ENCODE results near the gene TM4SF4. TPM values are rescaled to one million over a fixed set of nuclear protein-coding genes. Genes with fewer than 3 reads are reported as not detected.

TM4SF4 gene
- polyA plus RNA-seq, 1 donor from 2014 or later, result not detected

- no peak overlapping the region for H3K4me2 ChIP-seq (ENCODE audit: low read length)
These were observed 22.4 kb downstream of the TM4SF4 start for GRCh38 chr3:149496891-149497290.

GRCh38 chr3:149497966-149498670, 23.6 kb downstream of the TM4SF4 start:
- Histone ChIP-seq H3K27me3 (ENCODE audit: insufficient read depth, low read depth, low read length) (no peaks in the 10 kb centered on the region), H3F3A (ENCODE audit: insufficient read depth, low read length, poor library complexity, severe bottlenecking) (no peaks in the 10 kb centered on the region), H3K9me3 (ENCODE audit: low read length) (no peaks in the 10 kb centered on the region), H3K4me2 (ENCODE audit: low read length) (no peak overlapping the region), H3K9ac (ENCODE audit: low read length) (no peak overlapping the region), H3K4me3 (ENCODE audit: low read length) (no peak overlapping the region), H3K9me2 (ENCODE audit: insufficient read depth, low read length) (no peaks in the 10 kb centered on the region), H2AFZ (ENCODE audit: low read depth, low read length) (no peak overlapping the region), H3K79me2 (replicated peaks; ENCODE audit: insufficient read depth, low read length) (no peaks in the 10 kb centered on the region), H3K27ac (ENCODE audit: low read length) (no peak overlapping the region), H3K36me3 (ENCODE audit: insufficient read depth, low read length) (no peaks in the 10 kb centered on the region), H4K20me1 (ENCODE audit: insufficient read depth) (no peaks in the 10 kb centered on the region)
- no peak for TF ChIP-seq EZH2 (IDR thresholded peaks at IDR 0.05; ENCODE audit: borderline replicate concordance, insufficient read depth, low read length, poor library complexity, severe bottlenecking)
- no peak for TF ChIP-seq POLR2AphosphoS5 (IDR thresholded peaks at IDR 0.05)
- no peak for TF ChIP-seq CTCF (IDR thresholded peaks at IDR 0.05; ENCODE audit: poor library complexity, severe bottlenecking)
- TF ChIP-seq MXI1 (conservative IDR thresholded peaks at IDR 0.05; ENCODE audit: poor library complexity, severe bottlenecking), result no peak
- no peak for TF ChIP-seq SMC3 (conservative IDR thresholded peaks at IDR 0.05; ENCODE audit: poor library complexity)
- no peak for TF ChIP-seq TAF1 (IDR thresholded peaks at IDR 0.05; ENCODE audit: low read depth)
- TF ChIP-seq RAD21 (conservative IDR thresholded peaks at IDR 0.05), result no peak
- no peak for TF ChIP-seq EP300 (conservative IDR thresholded peaks at IDR 0.05; ENCODE audit: poor library complexity, severe bottlenecking)

More at GRCh38 chr3:149496891-149497290, 22.4 kb downstream of the TM4SF4 start:
- Histone ChIP-seq H4K20me1 (ENCODE audit: insufficient read depth) (no peaks in the 10 kb centered on the region), H3K9me2 (ENCODE audit: insufficient read depth, low read length) (no peaks in the 10 kb centered on the region), H3K36me3 (ENCODE audit: insufficient read depth, low read length) (no peaks in the 10 kb centered on the region), H3K27ac (ENCODE audit: low read length) (no peak overlapping the region), H3K4me3 (ENCODE audit: low read length) (no peak overlapping the region), H3K9me3 (ENCODE audit: low read length) (no peaks in the 10 kb centered on the region), H2AFZ (ENCODE audit: low read depth, low read length) (no peak overlapping the region), H3K9ac (ENCODE audit: low read length) (no peak overlapping the region), H3K79me2 (replicated peaks; ENCODE audit: insufficient read depth, low read length) (no peaks in the 10 kb centered on the region), H3K27me3 (ENCODE audit: insufficient read depth, low read depth, low read length) (no peaks in the 10 kb centered on the region), H3F3A (ENCODE audit: insufficient read depth, low read length, poor library complexity, severe bottlenecking) (no peaks in the 10 kb centered on the region)
- TF ChIP-seq SMC3 (conservative IDR thresholded peaks at IDR 0.05; ENCODE audit: poor library complexity), result no peak
- no peak for TF ChIP-seq TAF1 (IDR thresholded peaks at IDR 0.05; ENCODE audit: low read depth)
- no peak for TF ChIP-seq POLR2AphosphoS5 (IDR thresholded peaks at IDR 0.05)
- no peak for TF ChIP-seq MXI1 (conservative IDR thresholded peaks at IDR 0.05; ENCODE audit: poor library complexity, severe bottlenecking)
- no peak for TF ChIP-seq REST (IDR thresholded peaks at IDR 0.05; ENCODE audit: borderline replicate concordance)
- no peak for TF ChIP-seq EP300 (conservative IDR thresholded peaks at IDR 0.05; ENCODE audit: poor library complexity, severe bottlenecking)
- no peak for TF ChIP-seq EZH2 (IDR thresholded peaks at IDR 0.05; ENCODE audit: borderline replicate concordance, insufficient read depth, low read length, poor library complexity, severe bottlenecking)
- TF ChIP-seq RAD21 (conservative IDR thresholded peaks at IDR 0.05), result no peak
- no peak for TF ChIP-seq CTCF (IDR thresholded peaks at IDR 0.05; ENCODE audit: poor library complexity, severe bottlenecking)

Measured in neural cell (in vitro differentiated cells).